OCI-LY3 (cell line): ENCODE measurements around the gene LCNL1.

Experiments used
- CTCF ChIP-seq: fragments of 200-600, 300-600 bp; sonication (generic); IDR thresholded peaks from 2 replicates; pipeline ENCODE4 v1.5.1; 2014; ENCODE audit warnings: antibody characterized with exemption, low read length, low read depth
- EZH2phosphoT487 ChIP-seq: fragments of 200-600 bp; shearing (Covaris generic); IDR thresholded peaks from 2 replicates; pipeline ENCODE4 v1.6.1; 2018; ENCODE audit warnings: antibody characterized with exemption, mixed run types, low read depth

GRCh38 chr9:136945333-136946227 lies 37.2 kb upstream of the LCNL1 start:
- TF ChIP-seq CTCF: no peak
- TF ChIP-seq EZH2phosphoT487: no peak
